DND-41 (cell line): Measurements from ENCODE around the gene SLC44A1.
"Not testable (repeated sequence)": the region's sequence is repeated elsewhere in the genome, so short reads cannot be mapped to it uniquely, and the experiment has no call there.

Source experiments
- ATAC-seq: fragments of 200-7000 bp; cut with Tn5 transposase; 3 replicates; pipeline ENCODE4 v1.9.1; 2021; ENCODE audit warnings: low read depth; ENCODE audit not compliant: insufficient read depth
- DNase-seq: peaks from one replicate; pipeline ENCODE4 v3.0.0-alpha.2; 2020
- H2AFZ ChIP-seq: 2 replicates; pipeline ENCODE4 v1.6.0; 2012; ENCODE audit warnings: low read depth, low read length
- H3K27ac ChIP-seq: 2 replicates; pipeline ENCODE4 v1.5.1; 2012; ENCODE audit warnings: low read length, inconsistent platforms
- H3K27me3 ChIP-seq: fragments of 200-600 bp; sonication (generic); 2 replicates; pipeline ENCODE4 v1.6.0; 2012; ENCODE audit warnings: low read length, mild to moderate bottlenecking, inconsistent platforms; ENCODE audit not compliant: insufficient read depth, poor library complexity
- H3K36me3 ChIP-seq: 2 replicates; pipeline ENCODE4 v1.5.1; 2012; ENCODE audit warnings: low read length, inconsistent platforms; ENCODE audit not compliant: insufficient read depth
- H3K4me1 ChIP-seq: 2 replicates; pipeline ENCODE4 v1.5.1; 2012; ENCODE audit warnings: mild to moderate bottlenecking, low read length; ENCODE audit not compliant: insufficient read depth
- H3K4me2 ChIP-seq: 2 replicates; pipeline ENCODE4 v1.6.0; 2012; ENCODE audit warnings: mild to moderate bottlenecking, moderate library complexity, low read length, inconsistent platforms; ENCODE audit not compliant: insufficient read depth
- H3K4me3 ChIP-seq, 2 experiments: fragments of 200-600 bp in 1 of 2; shearing (Covaris generic) in 1 of 2; 2 replicates each; pipeline ENCODE4 v1.5.1; 2012 to 2016; ENCODE audit warnings: inconsistent platforms in 2 of 2, low read length in 2 of 2, mild to moderate bottlenecking in 2 of 2, low read depth in 1 of 2, moderate library complexity in 1 of 2
- H3K79me2 ChIP-seq: 2 replicates; pipeline ENCODE4 v1.6.0; 2012; ENCODE audit warnings: low read length, inconsistent platforms; ENCODE audit not compliant: insufficient read depth
- H3K9ac ChIP-seq: 2 replicates; pipeline ENCODE4 v1.6.0; 2012; ENCODE audit warnings: low read depth, mild to moderate bottlenecking, inconsistent platforms, low read length, moderate library complexity
- H3K9me3 ChIP-seq: 2 replicates; pipeline ENCODE4 v1.5.1; 2012; ENCODE audit warnings: low read length, moderate library complexity, mild to moderate bottlenecking, inconsistent platforms; ENCODE audit not compliant: insufficient read depth, severe bottlenecking
- H4K20me1 ChIP-seq: 2 replicates; pipeline ENCODE4 v1.6.0; 2012; ENCODE audit warnings: low read length; ENCODE audit not compliant: insufficient read depth
- CTCF ChIP-seq: IDR thresholded peaks from 2 replicates; pipeline ENCODE4 v1.5.1; 2012; ENCODE audit warnings: borderline replicate concordance, low read length, moderate library complexity, mild to moderate bottlenecking; ENCODE audit not compliant: poor library complexity, severe bottlenecking; ENCODE audit errors: extremely low read depth
- EZH2 ChIP-seq: IDR thresholded peaks from 3 replicates; pipeline ENCODE4 v1.6.1; 2012; ENCODE audit warnings: borderline replicate concordance, low read depth, mild to moderate bottlenecking, moderate library complexity, low read length, inconsistent platforms; ENCODE audit not compliant: severe bottlenecking

Gene SLC44A1

GRCh38 chr9:105254226-105254625, 9.8 kb downstream of the SLC44A1 start:
- Histone ChIP-seq H2AFZ (no peak overlapping the region), H3K79me2 (peaks cover 46% of the 10 kb centered on the region), H3K27me3 (no peaks in the 10 kb centered on the region), H3K4me3 (no peak overlapping the region), H3K9me3 (no peaks in the 10 kb centered on the region), H3K9ac (no peak overlapping the region), H3K4me2 (no peak overlapping the region), H4K20me1 (peaks cover 4% of the 10 kb centered on the region; the same call in 1 of the 2 replicates), H3K36me3 (no peaks in the 10 kb centered on the region), H3K27ac (no peak overlapping the region), H3K4me1 (peaks cover 27% of the 10 kb centered on the region)
- no peak for TF ChIP-seq EZH2
- no peak for TF ChIP-seq CTCF
- DNase-seq: no peak
- no peak for ATAC-seq

- TF ChIP-seq CTCF (no peak), EZH2 (no peak)
- Histone ChIP-seq H3K4me2 (no peak overlapping the region), H4K20me1 (peaks cover 4% of the 10 kb centered on the region; the same call in 1 of the 2 replicates), H3K27ac (no peak overlapping the region), H3K4me1 (peaks cover 38% of the 10 kb centered on the region), H3K9me3 (no peaks in the 10 kb centered on the region), H2AFZ (no peak overlapping the region), H3K27me3 (no peaks in the 10 kb centered on the region), H3K4me3 (no peak overlapping the region), H3K79me2 (peaks cover 46% of the 10 kb centered on the region), H3K9ac (no peak overlapping the region), H3K36me3 (no peaks in the 10 kb centered on the region)
- DNase-seq: no peak
- ATAC-seq: no peak
Measured at GRCh38 chr9:105255421-105255820, 11.0 kb downstream of the SLC44A1 start.

GRCh38 chr9:105256569-105256968, 12.1 kb downstream of the SLC44A1 start:
- peaks cover 38% of the 10 kb centered on the region for H3K4me1 ChIP-seq
- H3K9me3 ChIP-seq, H3K4me2 ChIP-seq, DNase-seq, H3K36me3 ChIP-seq, H3K4me3 ChIP-seq, H3K9ac ChIP-seq, H2AFZ ChIP-seq, H3K27ac ChIP-seq, H4K20me1 ChIP-seq, H3K27me3 ChIP-seq, ATAC-seq: not testable (repeated sequence)
- H3K79me2 ChIP-seq: peaks cover 46% of the 10 kb centered on the region; the same call in 1 of the 2 replicates

- no peak for TF ChIP-seq CTCF
- Histone ChIP-seq H3K9ac (no peak overlapping the region), H3K4me1 (peaks cover 38% of the 10 kb centered on the region), H3K4me3 (no peak overlapping the region), H3K27ac (0 out of 2 replicates have a peak overlapping the region, but pooled peaks have one; percentile 32), H3K79me2 (peaks cover 43% of the 10 kb centered on the region; the same call in 1 of the 2 replicates), H3K27me3 (no peaks in the 10 kb centered on the region), H2AFZ (peak overlapping the region; percentile 39; the same call in 1 of the 2 replicates), H3K4me2 (no peak overlapping the region), H3K36me3 (no peaks in the 10 kb centered on the region), H4K20me1 (no peaks in the 10 kb centered on the region; the same call in 1 of the 2 replicates), H3K9me3 (no peaks in the 10 kb centered on the region)
- DNase-seq (no peak), ATAC-seq (no peak)
Measured at GRCh38 chr9:105257809-105258208, 13.4 kb downstream of the SLC44A1 start.
